ENCODE data around the gene TUB.

The TUB gene

GRCh38 chr11:8106679-8107078 lies 25.7 kb downstream of the TUB start:
- no peaks in the 10 kb centered on the region for H3K27me3 Mint-ChIP-seq
- no peaks in the 10 kb centered on the region for H3K9me3 Mint-ChIP-seq
- no peaks in the 10 kb centered on the region for H3K36me3 Mint-ChIP-seq (ENCODE audit: low read depth)
- intact Hi-C loops (cut with micrococcal nuclease) = no loop called here
- no peak overlapping the region for H3K27ac Mint-ChIP-seq
- no peaks in the 10 kb centered on the region for H3K4me1 Mint-ChIP-seq (ENCODE audit: low read depth)
- H3K4me3 Mint-ChIP-seq = no peak overlapping the region

- Mint-ChIP-seq H3K27ac (no peak overlapping the region), H3K4me1 (ENCODE audit: low read depth) (no peaks in the 10 kb centered on the region), H3K9me3 (no peaks in the 10 kb centered on the region), H3K27me3 (no peaks in the 10 kb centered on the region), H3K36me3 (ENCODE audit: low read depth) (no peaks in the 10 kb centered on the region), H3K4me3 (no peak overlapping the region)
- intact Hi-C loops (cut with micrococcal nuclease) = no loop called here
Observed at GRCh38 chr11:8107642-8108041, 26.6 kb downstream of the TUB start.

DNA sequence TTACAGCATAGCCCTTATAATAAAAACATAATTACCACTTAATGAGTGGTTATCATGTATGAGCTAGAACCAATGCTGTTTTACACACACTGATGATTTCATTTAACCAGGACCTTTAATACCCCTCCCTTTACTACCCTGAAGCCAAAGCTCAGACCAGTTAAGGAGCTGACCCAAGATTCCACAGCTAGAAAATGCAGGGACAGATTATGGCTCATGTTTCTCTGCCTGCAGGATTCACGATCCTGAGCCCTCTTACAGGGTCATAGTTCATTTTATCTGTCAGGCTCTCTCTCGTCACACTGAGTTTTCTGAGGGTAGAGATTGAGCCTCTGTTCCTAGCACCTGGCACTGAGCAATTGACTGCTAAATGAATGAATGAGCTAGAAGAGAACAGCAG lies 27.4 kb downstream of the TUB start:
- intact Hi-C loops (cut with micrococcal nuclease) = no loop called here
- Mint-ChIP-seq H3K27ac (no peak overlapping the region), H3K27me3 (no peaks in the 10 kb centered on the region), H3K4me3 (no peak overlapping the region), H3K9me3 (no peaks in the 10 kb centered on the region), H3K4me1 (ENCODE audit: low read depth) (no peaks in the 10 kb centered on the region), H3K36me3 (ENCODE audit: low read depth) (no peaks in the 10 kb centered on the region)

DNA sequence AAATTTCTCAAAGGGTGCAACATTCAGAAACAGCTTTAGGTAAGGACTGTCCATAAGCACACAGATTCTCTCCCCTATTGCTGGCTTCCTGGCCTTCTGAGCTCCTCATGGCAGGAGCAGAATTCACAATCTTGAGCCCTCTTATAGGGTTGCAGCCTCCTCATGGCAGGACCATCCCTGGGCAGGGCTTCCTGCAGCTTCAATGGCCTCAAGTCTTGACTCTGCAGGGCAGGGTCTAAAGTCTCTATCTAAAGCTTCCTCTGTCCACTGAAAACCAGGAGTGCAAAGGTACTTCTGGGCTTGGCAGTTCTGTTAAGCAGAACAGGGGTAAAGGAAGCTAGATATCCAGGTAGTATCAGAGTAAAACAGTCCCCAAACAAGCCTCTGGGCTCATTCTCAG lies 28.7 kb downstream of the TUB start:
- intact Hi-C loops (cut with micrococcal nuclease) = no loop called here
- Mint-ChIP-seq H3K36me3 (ENCODE audit: low read depth) (no peaks in the 10 kb centered on the region), H3K9me3 (peaks cover 10% of the 10 kb centered on the region), H3K27ac (no peak overlapping the region), H3K4me1 (ENCODE audit: low read depth) (no peaks in the 10 kb centered on the region), H3K4me3 (no peak overlapping the region), H3K27me3 (no peaks in the 10 kb centered on the region)

GRCh38 chr11:8110396-8110795 lies 29.4 kb downstream of the TUB start:
- H3K36me3 Mint-ChIP-seq (ENCODE audit: low read depth) = no peaks in the 10 kb centered on the region
- no peak overlapping the region for H3K27ac Mint-ChIP-seq
- no peak overlapping the region for H3K4me3 Mint-ChIP-seq
- H3K27me3 Mint-ChIP-seq = no peaks in the 10 kb centered on the region
- no peaks in the 10 kb centered on the region for H3K4me1 Mint-ChIP-seq (ENCODE audit: low read depth)
- intact Hi-C loops (cut with micrococcal nuclease) = no loop called here
- peaks cover 17% of the 10 kb centered on the region for H3K9me3 Mint-ChIP-seq

GRCh38 chr11:8111636-8112035 lies 30.6 kb downstream of the TUB start:
- Mint-ChIP-seq H3K36me3 (ENCODE audit: low read depth) (no peaks in the 10 kb centered on the region), H3K4me3 (no peak overlapping the region), H3K27me3 (no peaks in the 10 kb centered on the region), H3K9me3 (peaks cover 22% of the 10 kb centered on the region), H3K4me1 (ENCODE audit: low read depth) (no peaks in the 10 kb centered on the region), H3K27ac (no peak overlapping the region)
- intact Hi-C loops (cut with micrococcal nuclease) = no loop called here

- intact Hi-C loops (cut with micrococcal nuclease) = no loop called here
- Mint-ChIP-seq H3K4me3 (no peak overlapping the region), H3K4me1 (ENCODE audit: low read depth) (no peaks in the 10 kb centered on the region), H3K36me3 (ENCODE audit: low read depth) (no peaks in the 10 kb centered on the region), H3K9me3 (no peaks in the 10 kb centered on the region), H3K27me3 (no peaks in the 10 kb centered on the region), H3K27ac (no peak overlapping the region)
Observed at GRCh38 chr11:8122173-8122764, 41.3 kb downstream of the TUB start.

DNA sequence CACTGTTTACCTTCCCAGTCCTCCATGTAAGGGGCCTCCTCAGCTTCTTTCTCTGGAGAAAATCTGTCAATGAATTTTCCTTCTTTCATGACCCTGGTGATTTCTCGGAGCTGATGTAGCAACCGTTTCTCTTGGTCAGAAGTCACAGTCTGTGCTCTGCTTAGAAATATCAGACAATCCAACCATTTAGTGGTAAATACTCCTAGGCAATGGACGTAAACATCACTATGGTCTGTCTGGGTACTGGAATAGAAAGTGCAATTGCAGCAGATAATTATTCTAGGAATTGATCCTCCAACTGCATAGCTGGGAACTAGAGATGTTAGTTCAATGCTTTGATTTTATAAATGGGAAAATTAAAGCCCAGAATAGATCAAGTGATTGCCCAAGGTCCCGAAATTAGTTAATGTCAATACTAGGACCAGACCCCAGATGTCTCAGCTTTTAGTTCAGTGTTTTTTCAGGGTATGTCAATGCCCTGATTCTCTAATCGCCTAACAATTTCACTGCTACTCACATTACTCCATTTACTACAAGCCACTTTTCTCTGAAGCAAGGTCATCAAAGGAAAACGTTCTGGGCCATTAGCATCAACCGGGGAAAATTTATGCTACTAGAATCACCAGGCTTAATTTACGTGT lies 45.8 kb downstream of the TUB start:
- H3K9me3 Mint-ChIP-seq = no peaks in the 10 kb centered on the region
- no peak overlapping the region for H3K27ac Mint-ChIP-seq
- no peak overlapping the region for H3K4me3 Mint-ChIP-seq
- H3K27me3 Mint-ChIP-seq = no peaks in the 10 kb centered on the region
- intact Hi-C loops (cut with micrococcal nuclease) = no loop called here
- no peaks in the 10 kb centered on the region for H3K36me3 Mint-ChIP-seq (ENCODE audit: low read depth)
- H3K4me1 Mint-ChIP-seq (ENCODE audit: low read depth) = no peaks in the 10 kb centered on the region

DNA sequence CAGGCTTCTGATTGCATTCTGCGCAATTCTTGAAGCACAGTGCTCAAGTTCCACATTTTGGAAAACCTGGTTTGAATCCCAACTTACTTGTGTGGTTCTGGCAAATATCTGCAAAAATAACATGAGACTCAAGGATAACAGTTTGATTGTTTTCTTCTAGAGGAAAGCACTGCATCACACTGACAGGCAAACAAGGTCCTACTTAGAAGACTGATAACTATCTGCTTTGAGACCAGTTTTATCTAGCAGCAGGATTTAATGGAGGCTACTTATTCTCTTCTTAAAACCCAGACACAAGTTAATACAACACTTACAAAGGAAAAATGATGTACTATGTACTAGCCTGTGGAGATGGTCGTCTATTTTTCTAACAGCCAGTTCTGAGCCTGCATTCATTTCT lies 46.4 kb downstream of the TUB start:
- H3K27ac Mint-ChIP-seq = no peak overlapping the region
- no peaks in the 10 kb centered on the region for H3K27me3 Mint-ChIP-seq

DNA sequence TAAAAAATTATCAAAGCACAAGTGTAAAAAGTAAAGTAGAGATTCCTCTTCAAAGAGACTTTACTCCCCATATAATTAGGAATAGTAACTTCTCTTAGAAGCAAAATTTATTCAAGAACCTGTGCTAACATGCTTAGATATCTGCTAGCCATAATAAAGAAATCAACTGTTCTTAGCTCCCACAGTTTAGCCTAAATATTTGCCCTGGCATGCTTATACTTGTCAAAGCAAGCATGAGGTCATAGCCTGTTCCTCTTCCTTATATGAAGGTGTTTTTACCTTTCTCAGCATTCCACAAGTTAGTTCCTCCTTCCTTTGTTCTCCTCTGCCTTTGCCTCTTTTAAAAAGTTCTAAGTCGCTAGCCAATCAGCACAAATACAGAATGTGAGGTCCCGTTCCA lies 57.5 kb downstream of the TUB start:
- H3K4me1 Mint-ChIP-seq (ENCODE audit: low read depth) = no peaks in the 10 kb centered on the region
- H3K27me3 Mint-ChIP-seq = no peaks in the 10 kb centered on the region
- no peaks in the 10 kb centered on the region for H3K9me3 Mint-ChIP-seq
- H3K36me3 Mint-ChIP-seq (ENCODE audit: low read depth) = no peaks in the 10 kb centered on the region
- no peak overlapping the region for H3K27ac Mint-ChIP-seq
- intact Hi-C loops (cut with micrococcal nuclease) = no loop called here
- H3K4me3 Mint-ChIP-seq = no peak overlapping the region

More for the DNA sequence above, 46.4 kb downstream of the TUB start:
- Mint-ChIP-seq H3K4me1 (ENCODE audit: low read depth) (no peaks in the 10 kb centered on the region), H3K36me3 (ENCODE audit: low read depth) (no peaks in the 10 kb centered on the region), H3K9me3 (no peaks in the 10 kb centered on the region), H3K4me3 (no peak overlapping the region)
- intact Hi-C loops (cut with micrococcal nuclease) = no loop called here

DNA sequence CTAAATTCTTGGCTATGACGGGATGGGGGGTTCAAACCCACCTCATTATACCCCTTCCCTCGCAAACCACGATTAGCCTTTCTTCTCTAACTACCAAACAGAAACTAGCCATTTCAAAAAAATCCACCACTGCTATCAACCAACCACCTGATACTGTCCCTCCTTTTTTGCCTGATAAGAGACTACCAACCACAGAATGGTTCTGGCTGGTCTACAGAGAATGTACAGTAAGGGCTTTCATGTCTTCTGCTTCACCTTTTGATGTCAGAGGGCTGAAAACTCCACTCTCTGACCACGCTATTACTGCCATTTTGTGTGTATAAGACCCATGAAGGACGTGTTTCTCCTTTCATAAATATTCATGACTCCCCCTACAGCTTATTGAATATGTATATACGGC lies 68.7 kb downstream of the TUB start:
- H3K27ac Mint-ChIP-seq = no peak overlapping the region
- H3K36me3 Mint-ChIP-seq (ENCODE audit: low read depth) = no peaks in the 10 kb centered on the region
- intact Hi-C loops (cut with micrococcal nuclease) = no loop called here
- no peaks in the 10 kb centered on the region for H3K9me3 Mint-ChIP-seq
- no peaks in the 10 kb centered on the region for H3K27me3 Mint-ChIP-seq
- H3K4me3 Mint-ChIP-seq = no peak overlapping the region
- no peaks in the 10 kb centered on the region for H3K4me1 Mint-ChIP-seq (ENCODE audit: low read depth)

Measured in dendritic cell treated with granulocyte-macrophage colony-stimulating factor and Interleukin-4, amounts not matched to agents 40 ng/mL and 50 ng/mL, for 4 days (primary cell).